ENCODE measurements around the gene MEPCE.

DNA sequence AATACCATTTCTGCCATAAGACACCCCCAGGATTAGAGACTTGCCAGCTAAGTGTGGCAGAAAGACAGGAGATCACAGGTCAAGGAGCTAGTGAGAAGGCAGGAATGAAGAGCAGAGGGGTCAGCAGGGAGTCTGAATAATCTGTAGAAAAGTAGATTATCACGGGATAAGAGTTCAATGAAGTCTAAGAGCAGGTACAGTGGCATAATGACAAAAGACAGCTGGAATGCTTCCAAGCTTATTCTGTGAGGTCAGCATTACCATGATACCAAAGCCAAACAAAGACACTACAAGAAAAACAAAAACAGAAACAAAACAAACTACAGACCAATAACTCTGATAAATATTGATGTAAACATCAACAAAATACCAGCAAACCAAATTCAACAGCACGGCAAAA, 35.6 kb upstream of the MEPCE start:
- TF ChIP-seq, protein P1, sequence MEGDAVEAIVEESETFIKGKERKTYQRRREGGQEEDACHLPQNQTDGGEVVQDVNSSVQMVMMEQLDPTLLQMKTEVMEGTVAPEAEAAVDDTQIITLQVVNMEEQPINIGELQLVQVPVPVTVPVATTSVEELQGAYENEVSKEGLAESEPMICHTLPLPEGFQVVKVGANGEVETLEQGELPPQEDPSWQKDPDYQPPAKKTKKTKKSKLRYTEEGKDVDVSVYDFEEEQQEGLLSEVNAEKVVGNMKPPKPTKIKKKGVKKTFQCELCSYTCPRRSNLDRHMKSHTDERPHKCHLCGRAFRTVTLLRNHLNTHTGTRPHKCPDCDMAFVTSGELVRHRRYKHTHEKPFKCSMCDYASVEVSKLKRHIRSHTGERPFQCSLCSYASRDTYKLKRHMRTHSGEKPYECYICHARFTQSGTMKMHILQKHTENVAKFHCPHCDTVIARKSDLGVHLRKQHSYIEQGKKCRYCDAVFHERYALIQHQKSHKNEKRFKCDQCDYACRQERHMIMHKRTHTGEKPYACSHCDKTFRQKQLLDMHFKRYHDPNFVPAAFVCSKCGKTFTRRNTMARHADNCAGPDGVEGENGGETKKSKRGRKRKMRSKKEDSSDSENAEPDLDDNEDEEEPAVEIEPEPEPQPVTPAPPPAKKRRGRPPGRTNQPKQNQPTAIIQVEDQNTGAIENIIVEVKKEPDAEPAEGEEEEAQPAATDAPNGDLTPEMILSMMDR (conservative IDR thresholded peaks at IDR 0.05) = no peak
- TF ChIP-seq EZH2 (IDR thresholded peaks at IDR 0.05; ENCODE audit: low read depth) = no peak
